Retinal pigment epithelial cell (primary cell): Measurements from ENCODE around the gene CFAP92.

Experiments
- DNase-seq: peaks from one replicate; pipeline ENCODE4 v3.0.0-alpha.2; 2010; ENCODE audit warnings: low read depth
- H3K4me3 ChIP-seq: 2 replicates; pipeline ENCODE4 v1.5.1; 2011; ENCODE audit warnings: mild to moderate bottlenecking, low read length, control low read depth, moderate library complexity
- TF ChIP-seq, protein P1 (sequence below): conservative IDR thresholded peaks from 2 replicates; pipeline ENCODE4 v1.5.1; 2011; ENCODE audit warnings: low read depth, low read length, control low read depth, inconsistent platforms

The CFAP92 gene

DNA sequence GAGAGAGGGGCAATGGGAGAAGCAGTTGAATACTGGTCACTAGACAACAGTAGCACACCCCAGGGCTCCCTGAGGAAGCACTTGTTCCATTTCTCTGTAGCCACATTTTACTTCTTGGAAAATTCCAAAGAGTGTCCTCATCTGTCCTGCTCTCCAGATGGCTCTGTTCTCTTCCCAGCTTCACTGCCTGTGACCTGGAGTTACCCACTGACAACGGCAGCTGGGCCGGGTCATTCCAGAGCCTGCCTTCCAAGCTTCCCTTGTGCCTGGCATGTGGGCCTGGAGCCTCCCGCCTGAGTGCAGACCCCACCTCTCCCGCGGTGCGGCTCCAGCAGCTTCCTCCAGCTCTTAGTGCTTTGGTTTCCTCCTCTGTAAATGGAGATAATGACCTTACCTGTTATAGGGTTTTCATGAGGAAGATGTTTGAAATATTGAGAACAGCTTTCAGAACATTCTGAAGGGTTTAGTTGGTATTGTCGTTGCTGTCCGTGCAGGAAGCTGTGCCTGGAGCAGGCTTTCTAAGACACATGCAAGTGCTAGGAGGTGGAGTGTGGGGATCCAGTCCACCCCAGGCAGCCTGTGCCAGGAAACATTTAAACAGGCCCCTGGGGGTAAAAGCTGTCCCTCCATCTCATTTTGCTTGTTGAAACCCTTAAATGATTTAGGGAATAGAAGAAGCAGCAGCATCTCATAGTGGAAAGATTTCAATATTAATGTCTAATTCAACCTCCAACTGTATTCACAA lies 32.0 kb upstream of the CFAP92 start:
- H3K4me3 ChIP-seq: no peak overlapping the region
- no peak for DNase-seq
- TF ChIP-seq, protein P1, sequence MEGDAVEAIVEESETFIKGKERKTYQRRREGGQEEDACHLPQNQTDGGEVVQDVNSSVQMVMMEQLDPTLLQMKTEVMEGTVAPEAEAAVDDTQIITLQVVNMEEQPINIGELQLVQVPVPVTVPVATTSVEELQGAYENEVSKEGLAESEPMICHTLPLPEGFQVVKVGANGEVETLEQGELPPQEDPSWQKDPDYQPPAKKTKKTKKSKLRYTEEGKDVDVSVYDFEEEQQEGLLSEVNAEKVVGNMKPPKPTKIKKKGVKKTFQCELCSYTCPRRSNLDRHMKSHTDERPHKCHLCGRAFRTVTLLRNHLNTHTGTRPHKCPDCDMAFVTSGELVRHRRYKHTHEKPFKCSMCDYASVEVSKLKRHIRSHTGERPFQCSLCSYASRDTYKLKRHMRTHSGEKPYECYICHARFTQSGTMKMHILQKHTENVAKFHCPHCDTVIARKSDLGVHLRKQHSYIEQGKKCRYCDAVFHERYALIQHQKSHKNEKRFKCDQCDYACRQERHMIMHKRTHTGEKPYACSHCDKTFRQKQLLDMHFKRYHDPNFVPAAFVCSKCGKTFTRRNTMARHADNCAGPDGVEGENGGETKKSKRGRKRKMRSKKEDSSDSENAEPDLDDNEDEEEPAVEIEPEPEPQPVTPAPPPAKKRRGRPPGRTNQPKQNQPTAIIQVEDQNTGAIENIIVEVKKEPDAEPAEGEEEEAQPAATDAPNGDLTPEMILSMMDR: no peak

DNA sequence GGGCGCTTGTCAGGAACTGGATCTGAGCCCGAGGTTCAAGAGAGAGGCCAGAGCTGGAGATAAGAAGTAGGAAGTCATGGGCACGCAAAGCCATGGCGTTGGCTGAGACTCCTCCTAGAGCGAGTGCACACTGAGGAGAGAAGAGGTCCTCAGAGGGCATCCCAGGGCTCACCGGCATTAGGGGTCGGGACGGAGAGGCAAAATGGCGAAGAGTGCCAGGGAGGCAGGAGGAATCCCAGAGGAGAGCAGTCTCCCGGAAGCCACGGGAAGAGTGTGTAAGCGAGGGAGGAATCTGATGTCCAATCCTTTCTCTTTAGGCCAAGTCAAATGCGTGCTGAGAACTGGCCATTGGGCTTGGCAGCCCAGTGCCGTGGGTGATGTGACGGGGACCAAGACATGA lies 31.2 kb upstream of the CFAP92 start:
- TF ChIP-seq, protein P1: no peak
- H3K4me3 ChIP-seq: no peak overlapping the region
- DNase-seq: no peak

DNA sequence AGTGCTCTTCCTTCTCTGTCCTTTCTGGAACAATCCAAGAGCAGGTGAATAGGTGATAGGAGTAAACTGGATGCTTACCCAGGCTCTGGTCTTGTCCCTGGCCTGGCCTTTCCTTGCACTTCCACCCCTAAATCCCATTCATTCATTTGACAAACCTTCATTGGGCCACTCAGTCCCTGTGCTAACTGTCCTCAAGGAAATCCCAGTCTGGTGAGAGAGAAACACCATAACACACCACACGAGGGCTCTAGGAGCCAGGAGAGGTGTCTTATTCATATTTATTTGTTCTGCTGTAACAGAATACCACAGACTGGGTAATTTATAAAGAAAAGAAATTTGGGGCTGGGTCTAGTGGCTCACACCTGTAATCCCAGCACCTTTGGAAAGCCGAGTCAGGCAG lies 30.0 kb upstream of the CFAP92 start:
- TF ChIP-seq, protein P1: peak; percentile 36
- no peak for DNase-seq
- H3K4me3 ChIP-seq: no peak overlapping the region

DNA sequence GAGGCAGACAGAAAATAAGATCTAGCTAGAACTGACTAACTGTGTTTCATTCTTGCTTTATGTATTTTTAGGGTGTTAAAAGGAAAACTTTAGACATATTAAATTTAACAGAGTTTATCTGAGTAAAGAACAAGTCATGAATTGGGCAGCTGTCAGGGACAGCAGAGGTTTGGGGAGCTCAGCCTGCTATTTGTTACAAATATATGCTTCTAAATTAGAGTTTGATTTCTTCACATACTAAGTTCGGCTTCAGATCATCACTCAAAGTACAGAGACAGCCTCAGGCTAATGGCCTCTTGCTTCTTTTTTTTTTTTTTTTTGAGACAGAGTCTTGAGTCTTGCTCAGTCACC lies 29.1 kb upstream of the CFAP92 start:
- H3K4me3 ChIP-seq: no peak overlapping the region
- no peak for DNase-seq
- TF ChIP-seq, protein P1: no peak

DNA sequence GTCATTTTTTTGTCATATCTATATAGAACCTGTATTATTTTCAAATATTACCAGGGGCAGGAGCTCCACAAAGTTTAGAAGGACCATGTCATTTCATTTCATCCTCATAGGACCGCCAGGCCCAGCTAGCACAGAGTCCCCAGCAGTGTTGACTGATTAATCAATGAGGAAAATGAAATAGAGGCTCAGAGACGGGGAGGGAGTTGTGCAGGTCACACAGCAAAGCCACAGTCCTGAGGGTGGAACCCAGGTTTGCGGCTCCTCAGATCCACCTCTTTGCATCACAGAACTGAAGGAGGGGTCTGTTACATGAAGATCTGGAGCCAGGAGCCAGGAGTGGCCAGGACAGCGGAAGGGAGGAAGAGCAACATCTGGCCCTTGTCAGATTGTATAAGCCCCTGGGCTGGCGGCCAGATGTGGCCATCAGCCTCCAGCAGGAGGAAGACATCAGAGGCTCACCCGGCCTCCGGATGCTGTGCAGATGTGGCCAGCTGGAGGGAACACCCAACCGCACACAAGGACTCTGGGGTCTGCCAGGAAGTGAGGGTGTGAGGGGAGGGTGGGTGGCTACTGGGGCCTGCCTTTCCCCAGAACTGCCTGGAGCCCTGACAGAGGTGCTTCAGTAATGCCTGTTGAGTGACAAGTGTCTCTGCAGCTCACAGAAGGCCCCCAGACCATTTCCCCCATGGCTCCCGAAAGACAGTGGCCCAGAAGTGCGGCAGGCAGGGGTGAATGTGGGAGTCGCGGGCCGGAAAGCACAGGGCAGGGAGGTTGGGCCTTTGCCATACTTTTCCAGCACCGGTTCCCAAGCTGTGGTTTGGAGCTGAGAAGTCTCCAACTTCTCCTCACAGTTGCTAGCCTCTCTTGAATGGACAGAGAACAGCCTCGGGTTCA lies 28.5 kb upstream of the CFAP92 start:
- H3K4me3 ChIP-seq: no peak overlapping the region
- DNase-seq: no peak
- TF ChIP-seq, protein P1: no peak

DNA sequence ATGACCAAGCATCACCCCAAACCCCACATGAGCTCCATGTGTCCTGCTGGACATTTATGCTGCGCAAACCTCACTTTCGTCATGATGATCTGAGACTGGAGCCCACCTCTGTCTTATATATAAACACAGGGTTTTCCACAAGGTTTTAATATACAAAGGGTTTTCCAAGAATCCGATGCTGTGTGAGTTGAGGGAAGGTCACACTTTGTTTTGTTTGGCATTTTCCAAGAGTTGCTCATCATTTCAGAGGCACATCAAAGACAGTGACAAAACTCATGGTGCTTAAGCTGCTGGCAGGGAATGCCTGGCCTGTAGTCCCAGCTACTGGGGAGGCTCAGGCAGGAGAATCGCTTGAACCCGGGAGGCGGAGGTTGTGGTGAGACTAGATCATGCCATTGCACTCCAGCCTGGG lies 27.3 kb upstream of the CFAP92 start:
- DNase-seq: no peak
- no peak overlapping the region for H3K4me3 ChIP-seq
- TF ChIP-seq, protein P1: no peak
